ENCODE data around the gene NCOA5.
A peak's percentile ranks its signal among the peaks of the same experiment; 100 is the strongest.
"Not testable (repeated sequence)": the region's sequence is repeated elsewhere in the genome, so short reads cannot be mapped to it uniquely, and the experiment has no call there.

The NCOA5 gene

GRCh38 chr20:46107061-46107460 lies 17.3 kb upstream of the NCOA5 start:
- Histone ChIP-seq H3K36me3 (ENCODE audit: insufficient read depth, low read length) (no peaks in the 10 kb centered on the region), H3K4me1 (ENCODE audit: insufficient read depth, low read length) (no peaks in the 10 kb centered on the region), H3K9me3 (ENCODE audit: insufficient read depth, low read depth, low read length) (peaks cover 3% of the 10 kb centered on the region; the same call in 1 of the 2 replicates), H3K27ac (ENCODE audit: low read depth, low read length) (no peak overlapping the region), H3K9ac (ENCODE audit: low read depth, low read length) (no peak overlapping the region), H3K27me3 (ENCODE audit: insufficient read depth, low read length) (peaks cover 15% of the 10 kb centered on the region), H3K4me3 (ENCODE audit: low read length) (no peak overlapping the region)
- WGBS = 89% methylated on average over 6 of the region's 6 CpGs

- Histone ChIP-seq H3K4me3 (ENCODE audit: low read length) (no peak overlapping the region), H3K36me3 (ENCODE audit: insufficient read depth, low read length) (no peaks in the 10 kb centered on the region), H3K4me1 (ENCODE audit: insufficient read depth, low read length) (no peaks in the 10 kb centered on the region), H3K9ac (ENCODE audit: low read depth, low read length) (no peak overlapping the region), H3K27ac (ENCODE audit: low read depth, low read length) (no peak overlapping the region), H3K27me3 (ENCODE audit: insufficient read depth, low read length) (peaks cover 19% of the 10 kb centered on the region), H3K9me3 (ENCODE audit: insufficient read depth, low read depth, low read length) (peaks cover 3% of the 10 kb centered on the region; the same call in 1 of the 2 replicates)
- 87% methylated on average over 3 of the region's 3 CpGs for WGBS
Observed at GRCh38 chr20:46104262-46104661, 14.5 kb upstream of the NCOA5 start.

GRCh38 chr20:46102940-46103339 lies 13.2 kb upstream of the NCOA5 start:
- Histone ChIP-seq H3K27me3 (ENCODE audit: insufficient read depth, low read length) (peaks cover 25% of the 10 kb centered on the region), H3K9ac (ENCODE audit: low read depth, low read length) (no peak overlapping the region), H3K4me1 (ENCODE audit: insufficient read depth, low read length) (no peaks in the 10 kb centered on the region), H3K36me3 (ENCODE audit: insufficient read depth, low read length) (no peaks in the 10 kb centered on the region), H3K27ac (ENCODE audit: low read depth, low read length) (no peak overlapping the region), H3K4me3 (ENCODE audit: low read length) (no peak overlapping the region), H3K9me3 (ENCODE audit: insufficient read depth, low read depth, low read length) (peaks cover 3% of the 10 kb centered on the region; the same call in 1 of the 2 replicates)
- WGBS = 100% methylated on average over 2 of the region's 3 CpGs

- Histone ChIP-seq H3K9me3 (ENCODE audit: insufficient read depth, low read depth, low read length) (peaks cover 3% of the 10 kb centered on the region; the same call in 1 of the 2 replicates), H3K36me3 (ENCODE audit: insufficient read depth, low read length) (no peaks in the 10 kb centered on the region), H3K27me3 (ENCODE audit: insufficient read depth, low read length) (peaks cover 23% of the 10 kb centered on the region), H3K9ac (ENCODE audit: low read depth, low read length) (no peak overlapping the region), H3K4me1 (ENCODE audit: insufficient read depth, low read length) (no peaks in the 10 kb centered on the region), H3K4me3 (ENCODE audit: low read length) (no peak overlapping the region), H3K27ac (ENCODE audit: low read depth, low read length) (no peak overlapping the region)
- 100% methylated on average over 2 of the region's 3 CpGs for WGBS
Observed at GRCh38 chr20:46101957-46102356, 12.2 kb upstream of the NCOA5 start.

- Histone ChIP-seq H3K9ac (ENCODE audit: low read depth, low read length) (no peak overlapping the region), H3K4me1 (ENCODE audit: insufficient read depth, low read length) (no peaks in the 10 kb centered on the region), H3K27me3 (ENCODE audit: insufficient read depth, low read length) (peaks cover 23% of the 10 kb centered on the region), H3K27ac (ENCODE audit: low read depth, low read length) (no peak overlapping the region), H3K4me3 (ENCODE audit: low read length) (no peak overlapping the region), H3K36me3 (ENCODE audit: insufficient read depth, low read length) (no peaks in the 10 kb centered on the region), H3K9me3 (ENCODE audit: insufficient read depth, low read depth, low read length) (peaks cover 3% of the 10 kb centered on the region; the same call in 1 of the 2 replicates)
- 87% methylated on average over 5 of the region's 5 CpGs for WGBS
Observed at GRCh38 chr20:46100988-46101387, 11.2 kb upstream of the NCOA5 start.

- H3K27me3 ChIP-seq (ENCODE audit: insufficient read depth, low read length) = peaks cover 23% of the 10 kb centered on the region
- WGBS = 90% methylated on average over 6 of the region's 7 CpGs
Observed at GRCh38 chr20:46100444-46100843, 10.7 kb upstream of the NCOA5 start.

GRCh38 chr20:46099491-46100287 lies 9.9 kb upstream of the NCOA5 start:
- Histone ChIP-seq H3K27ac (ENCODE audit: low read depth, low read length) (no peak overlapping the region), H3K9me3 (ENCODE audit: insufficient read depth, low read depth, low read length) (peaks cover 3% of the 10 kb centered on the region; the same call in 1 of the 2 replicates), H3K27me3 (ENCODE audit: insufficient read depth, low read length) (peaks cover 23% of the 10 kb centered on the region), H3K36me3 (ENCODE audit: insufficient read depth, low read length) (no peaks in the 10 kb centered on the region), H3K4me1 (ENCODE audit: insufficient read depth, low read length) (no peaks in the 10 kb centered on the region), H3K9ac (ENCODE audit: low read depth, low read length) (no peak overlapping the region), H3K4me3 (ENCODE audit: low read length) (no peak overlapping the region)
- 79% methylated on average over 48 of the region's 48 CpGs for WGBS

More at GRCh38 chr20:46100444-46100843, 10.7 kb upstream of the NCOA5 start:
- H3K9ac ChIP-seq (ENCODE audit: low read depth, low read length); H3K36me3 ChIP-seq (ENCODE audit: insufficient read depth, low read length); H3K9me3 ChIP-seq (ENCODE audit: insufficient read depth, low read depth, low read length); H3K27ac ChIP-seq (ENCODE audit: low read depth, low read length); H3K4me1 ChIP-seq (ENCODE audit: insufficient read depth, low read length); H3K4me3 ChIP-seq (ENCODE audit: low read length): not testable (repeated sequence)

- no peak overlapping the region for H3K4me3 ChIP-seq (ENCODE audit: low read length)
- H3K9ac ChIP-seq (ENCODE audit: low read depth, low read length) = no peak overlapping the region
- WGBS = 79% methylated on average over 2 of the region's 2 CpGs
- H3K4me1 ChIP-seq (ENCODE audit: insufficient read depth, low read length) = peaks cover 6% of the 10 kb centered on the region; the same call in 1 of the 2 replicates
- H3K9me3 ChIP-seq (ENCODE audit: insufficient read depth, low read depth, low read length) = no peaks in the 10 kb centered on the region
- no peaks in the 10 kb centered on the region for H3K36me3 ChIP-seq (ENCODE audit: insufficient read depth, low read length)
- no peaks in the 10 kb centered on the region for H3K27me3 ChIP-seq (ENCODE audit: insufficient read depth, low read length)
- H3K27ac ChIP-seq (ENCODE audit: low read depth, low read length) = no peak overlapping the region
Observed at GRCh38 chr20:46093531-46093930, 3.8 kb upstream of the NCOA5 start.

GRCh38 chr20:46091622-46092535 lies 2.1 kb upstream of the NCOA5 start:
- not testable (repeated sequence) for H3K9me3 ChIP-seq (ENCODE audit: insufficient read depth, low read depth, low read length); H3K9ac ChIP-seq (ENCODE audit: low read depth, low read length); H3K4me3 ChIP-seq (ENCODE audit: low read length); H3K27me3 ChIP-seq (ENCODE audit: insufficient read depth, low read length); H3K27ac ChIP-seq (ENCODE audit: low read depth, low read length); H3K36me3 ChIP-seq (ENCODE audit: insufficient read depth, low read length)
- WGBS = 94% methylated on average over 52 of the region's 52 CpGs
- peaks cover 12% of the 10 kb centered on the region; the same call in 1 of the 2 replicates for H3K4me1 ChIP-seq (ENCODE audit: insufficient read depth, low read length)

- Histone ChIP-seq H3K9ac (ENCODE audit: low read depth, low read length) (peak overlapping the region; percentile 99), H3K4me1 (ENCODE audit: insufficient read depth, low read length) (peaks cover 16% of the 10 kb centered on the region; the same call in 1 of the 2 replicates), H3K27me3 (ENCODE audit: insufficient read depth, low read length) (no peaks in the 10 kb centered on the region), H3K9me3 (ENCODE audit: insufficient read depth, low read depth, low read length) (no peaks in the 10 kb centered on the region), H3K27ac (ENCODE audit: low read depth, low read length) (peak overlapping the region; percentile 97), H3K36me3 (ENCODE audit: insufficient read depth, low read length) (no peaks in the 10 kb centered on the region), H3K4me3 (ENCODE audit: low read length) (peak overlapping the region; percentile 98)
- under 1% methylated on average over 31 of the region's 31 CpGs for WGBS
Observed at GRCh38 chr20:46089167-46089416, 670 bp downstream of the NCOA5 start.

Measured in HUES64 (cell line).